ENCODE data around the gene SCAMP2. TPM values are rescaled to one million over a fixed set of nuclear protein-coding genes. Genes with fewer than 3 reads are reported as not detected.

SCAMP2 gene
- total RNA-seq, 1 donor from 2014 or later, result 21.6 TPM

DNA sequence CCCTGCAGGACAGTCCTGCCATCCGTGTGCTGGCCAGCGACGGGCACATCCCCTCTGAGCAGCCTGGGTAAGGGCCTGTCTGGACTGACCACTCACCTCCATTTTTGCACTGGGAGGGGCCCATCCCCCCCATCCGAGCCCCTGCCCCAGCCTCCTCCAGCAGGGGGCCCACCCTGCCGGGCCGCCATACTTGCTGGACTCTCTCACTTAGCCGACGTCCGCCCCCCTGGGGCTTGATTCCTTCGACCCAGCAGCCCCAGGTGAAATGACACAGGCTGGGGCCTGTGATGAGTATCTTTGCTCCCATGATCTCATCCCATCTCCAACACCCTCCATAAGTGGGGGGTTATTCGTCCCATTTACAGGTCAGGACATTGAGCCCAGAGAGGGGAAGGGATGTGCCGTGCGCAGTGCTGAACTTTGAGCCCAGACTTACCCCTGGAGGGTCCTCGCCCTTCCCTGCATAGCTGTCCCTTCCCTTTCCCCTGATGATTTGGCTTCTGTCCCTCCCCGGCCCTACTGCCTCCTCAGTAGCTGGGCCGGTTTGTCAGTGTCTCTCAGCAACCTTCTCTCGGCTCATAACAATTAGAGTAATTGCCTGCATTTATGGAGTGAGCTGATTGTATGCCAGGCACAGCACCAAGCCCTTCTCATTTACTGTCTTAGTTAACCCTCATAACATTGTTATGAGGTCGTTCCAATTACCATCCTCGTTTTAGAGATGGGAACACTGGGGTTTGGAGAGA lies 56.4 kb downstream of the SCAMP2 start:
- no peak for DNase-seq

DNA sequence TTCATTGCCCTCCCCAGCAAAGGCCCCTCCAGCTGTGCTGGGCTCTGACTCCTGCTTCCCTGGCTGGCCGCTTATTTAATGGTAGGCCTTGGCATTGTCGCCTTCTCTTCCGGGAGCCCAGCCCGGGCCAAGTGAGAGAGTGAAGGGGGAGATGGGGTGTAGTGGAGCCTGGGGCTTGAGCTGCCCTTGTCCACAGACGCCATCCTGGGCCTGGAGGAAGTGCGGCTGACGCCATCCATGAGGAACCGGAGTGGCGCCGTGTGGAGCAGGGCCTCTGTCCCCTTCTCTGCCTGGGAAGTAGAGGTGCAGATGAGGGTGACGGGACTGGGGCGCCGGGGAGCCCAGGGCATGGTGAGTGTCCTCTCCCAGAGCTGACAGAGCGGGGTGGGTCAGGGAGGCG lies 57.2 kb downstream of the SCAMP2 start:
- no peak for DNase-seq

DNA sequence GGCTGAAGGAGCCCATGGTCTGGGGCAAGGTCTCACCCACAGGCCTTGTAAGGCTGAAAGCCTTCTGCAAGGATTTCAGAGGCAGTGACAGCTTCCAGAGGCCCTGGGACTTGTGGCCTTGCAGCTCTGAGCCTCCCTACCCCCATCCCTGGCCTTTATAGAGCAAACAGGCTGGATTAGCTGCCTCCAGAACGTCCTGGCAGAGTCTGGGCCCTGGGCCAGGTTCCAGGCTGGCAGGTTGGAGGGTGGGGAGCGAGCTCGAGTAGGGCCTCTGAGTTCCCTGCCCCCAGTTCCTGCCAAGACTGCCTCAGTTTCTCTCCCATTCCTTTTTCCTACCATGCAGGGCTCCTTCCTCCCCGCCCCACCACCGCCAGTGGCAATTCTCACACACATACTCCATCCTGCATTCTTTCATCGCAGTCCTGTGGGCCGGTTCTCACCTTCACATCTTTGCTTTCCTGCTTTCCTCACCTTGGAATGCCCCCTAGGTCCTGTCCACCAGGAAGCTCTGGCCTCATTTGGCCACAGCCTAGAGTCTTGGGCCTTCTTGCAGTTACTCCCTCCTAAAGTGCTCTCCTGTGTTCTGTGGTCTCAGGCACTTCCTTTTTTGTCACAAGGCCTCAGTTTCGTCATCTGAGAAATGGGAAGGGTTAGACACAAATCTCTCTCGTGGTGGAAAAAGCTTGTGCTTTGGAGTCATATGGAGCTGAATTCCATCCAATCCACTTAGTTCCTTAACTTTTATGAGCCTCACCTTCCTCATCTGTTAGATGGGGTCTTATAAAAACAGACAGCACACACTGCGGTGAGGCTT lies 57.8 kb downstream of the SCAMP2 start:
- DNase-seq, result no peak

DNA sequence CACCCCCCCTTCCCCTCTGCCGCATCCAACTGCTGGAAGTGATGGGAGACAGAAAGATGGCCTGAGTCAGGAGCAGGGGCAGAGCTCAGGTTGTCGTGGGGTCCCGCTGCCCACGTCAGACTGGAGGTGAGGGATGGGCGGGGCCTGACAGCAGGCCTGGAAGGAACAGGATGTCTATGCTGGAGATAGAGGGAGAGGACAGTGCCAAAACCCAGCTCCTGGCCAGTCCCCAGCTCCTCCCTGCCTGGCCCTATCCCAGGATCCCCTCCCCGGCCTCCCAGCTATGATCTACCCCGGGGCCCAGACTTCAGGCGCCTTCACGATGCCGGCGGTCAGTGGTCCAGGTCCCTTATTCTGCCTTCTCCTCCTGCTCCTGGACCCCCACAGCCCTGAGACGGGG lies 60.6 kb downstream of the SCAMP2 start, which contains the start of gene LMAN1L:
Gene LMAN1L (plus strand): TSS at position 303 of the 400 bp plus-strand sequence. CDS start 20 bp downstream, at position 323.
- no peak for DNase-seq

DNA sequence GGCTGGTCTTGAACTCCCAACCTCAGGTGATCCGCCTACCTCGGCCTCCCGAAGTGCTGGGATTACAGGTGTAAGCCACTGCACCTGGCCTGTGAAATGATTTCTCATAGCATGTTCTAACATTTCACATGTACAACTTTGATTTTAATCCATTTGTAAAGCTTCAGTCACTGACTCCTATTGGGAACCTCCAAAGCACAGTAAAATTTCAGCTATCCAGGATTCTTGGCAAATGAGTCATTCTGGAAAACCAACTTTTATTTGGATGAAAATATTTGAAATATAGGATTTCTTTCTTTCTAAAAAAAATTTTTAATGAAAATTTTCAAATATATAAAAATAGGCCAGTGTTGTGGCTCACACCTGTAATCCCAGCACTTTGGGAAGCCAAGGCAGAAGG lies 63.2 kb downstream of the SCAMP2 start:
- no peak for DNase-seq

DNA sequence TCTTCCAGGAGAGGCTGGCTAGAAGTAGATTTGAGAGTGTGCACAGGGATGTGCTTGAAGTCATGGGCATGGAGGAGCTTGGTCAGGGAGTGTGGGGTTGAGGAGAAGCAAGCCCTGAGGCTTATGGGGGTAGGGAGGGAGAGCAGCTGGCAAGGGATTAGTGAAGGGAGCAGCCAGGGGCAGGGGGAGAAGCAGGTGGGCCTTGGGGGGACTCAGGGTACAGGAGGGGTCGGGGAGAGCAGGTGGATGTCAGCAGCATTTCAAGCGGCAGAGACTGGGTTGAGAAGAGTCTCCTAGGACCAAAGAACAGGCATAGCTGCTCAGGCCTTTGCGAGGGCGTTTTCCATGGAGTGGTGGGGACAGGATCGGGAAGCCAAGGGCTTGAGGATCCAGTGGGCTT lies 63.9 kb downstream of the SCAMP2 start:
- no peak for DNase-seq

DNA sequence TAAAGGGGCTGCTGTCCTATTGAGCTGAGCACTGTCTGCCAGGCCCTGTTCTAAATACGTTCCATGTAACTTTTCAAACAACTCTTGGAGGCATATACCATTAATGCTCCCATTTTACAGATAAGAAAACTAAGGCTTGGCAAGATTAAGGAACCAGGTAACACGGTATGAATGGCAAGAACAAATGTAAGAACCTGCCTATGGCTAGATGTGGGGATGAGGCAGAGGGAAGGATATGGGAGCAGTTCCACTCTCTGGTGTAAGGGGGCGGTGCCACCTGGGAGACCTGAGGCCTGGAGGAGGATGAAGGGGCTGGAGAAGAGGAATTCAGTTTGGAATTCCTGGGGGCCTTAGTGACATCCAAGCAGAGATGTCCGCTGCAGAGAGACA lies 64.3 kb downstream of the SCAMP2 start:
- DNase-seq, result no peak

DNA sequence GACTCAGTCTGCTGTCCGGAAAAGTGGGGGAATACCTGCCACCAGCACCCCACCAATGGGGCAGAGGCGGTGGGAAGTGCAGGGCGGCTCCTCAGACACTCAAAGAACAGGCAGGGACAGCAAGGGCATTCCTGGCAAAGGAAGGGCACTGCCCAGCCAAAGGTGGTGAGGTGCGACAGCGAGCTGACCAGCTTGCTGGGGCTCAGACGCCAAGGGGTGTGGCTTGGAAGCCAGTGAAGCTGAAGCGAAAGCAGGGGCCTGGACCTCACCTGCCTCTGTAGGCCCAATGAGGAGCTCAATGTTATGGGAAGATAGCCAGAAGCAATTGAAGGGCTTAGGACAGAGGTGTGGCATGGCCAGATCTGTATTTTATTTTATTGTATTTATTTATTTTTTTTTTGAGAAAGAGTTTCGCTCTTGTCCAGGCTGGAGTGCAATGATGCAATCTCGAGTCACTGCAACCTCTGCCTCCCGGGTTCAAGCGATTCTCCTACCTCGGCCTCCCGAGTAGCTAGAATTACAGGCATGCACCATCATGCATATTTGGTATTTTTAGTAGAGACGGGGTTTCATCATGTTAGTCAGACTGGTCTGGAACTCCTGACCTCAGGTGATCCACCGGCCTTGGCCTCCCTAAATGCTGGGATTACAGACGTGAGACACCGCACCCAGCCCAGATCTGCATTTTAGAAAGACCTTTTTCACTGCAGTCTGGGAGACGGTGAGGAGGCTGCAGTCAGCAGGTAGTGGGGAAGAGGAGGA lies 64.9 kb downstream of the SCAMP2 start:
- DNase-seq, result no peak

DNA sequence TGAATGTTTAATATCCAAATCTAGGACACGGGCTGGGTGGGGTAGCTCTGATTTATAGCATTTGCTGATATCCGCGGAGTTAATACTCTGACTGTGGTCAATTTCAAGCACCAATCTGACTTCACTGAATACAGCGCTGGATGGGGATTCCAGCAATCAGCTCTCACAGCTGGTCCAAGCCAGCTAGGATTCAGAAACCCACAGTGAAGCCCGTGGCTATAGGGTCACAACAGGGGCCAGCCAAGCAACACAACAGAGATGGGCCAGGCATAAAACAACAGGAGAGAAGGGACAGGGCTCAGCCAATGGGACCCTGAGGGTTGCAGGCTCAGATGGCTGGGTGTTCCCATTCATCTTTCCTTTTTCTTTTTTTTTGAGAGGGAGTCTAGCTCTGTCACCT lies 65.9 kb downstream of the SCAMP2 start:
- DNase-seq, result no peak

DNA sequence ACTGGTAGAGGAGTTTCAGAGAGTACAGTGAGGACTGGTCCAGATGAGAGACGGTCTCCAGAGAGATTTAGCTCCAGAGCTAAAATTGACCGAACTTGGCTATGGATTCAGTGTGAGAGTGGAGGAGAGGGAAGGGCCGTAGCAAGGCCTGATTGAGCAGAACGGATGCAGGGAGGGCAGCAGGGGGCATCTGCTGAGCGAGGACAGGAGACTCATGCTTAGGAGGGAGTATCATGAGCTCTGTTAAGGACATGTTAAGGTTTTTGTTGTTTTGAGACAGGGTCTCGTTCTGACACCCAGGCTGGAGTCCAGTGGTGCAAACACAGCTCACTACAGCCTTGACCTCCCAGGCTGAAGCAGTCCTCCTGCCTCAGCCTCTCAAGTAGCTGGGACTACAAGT lies 68.2 kb downstream of the SCAMP2 start:
- DNase-seq, result no peak

DNA sequence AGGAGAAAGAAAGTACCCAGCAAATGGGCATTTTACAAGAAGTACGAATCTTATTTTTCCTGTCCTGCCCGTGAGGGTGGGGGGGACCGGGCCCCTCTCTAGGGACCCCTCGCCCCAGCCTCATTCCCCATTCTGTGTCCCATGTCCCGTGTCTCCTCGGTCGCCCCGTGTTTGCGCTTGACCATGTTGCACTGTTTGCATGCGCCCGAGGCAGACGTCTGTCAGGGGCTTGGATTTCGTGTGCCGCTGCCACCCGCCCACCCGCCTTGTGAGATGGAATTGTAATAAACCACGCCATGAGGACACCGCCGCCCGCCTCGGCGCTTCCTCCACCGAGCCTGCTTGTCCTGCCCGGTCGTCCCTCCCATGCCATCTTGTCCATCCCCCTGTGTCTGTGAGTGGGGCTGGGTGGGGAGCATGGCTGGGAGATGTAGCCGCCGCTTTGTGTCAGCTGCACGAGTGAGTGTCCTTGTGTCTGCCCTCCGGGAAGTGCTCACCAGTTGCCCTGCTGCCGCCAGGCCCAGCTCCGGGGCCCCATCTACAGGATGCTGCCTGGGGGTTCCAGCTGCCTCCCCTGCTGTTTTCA lies 70.2 kb downstream of the SCAMP2 start:
- DNase-seq, result no peak

DNA sequence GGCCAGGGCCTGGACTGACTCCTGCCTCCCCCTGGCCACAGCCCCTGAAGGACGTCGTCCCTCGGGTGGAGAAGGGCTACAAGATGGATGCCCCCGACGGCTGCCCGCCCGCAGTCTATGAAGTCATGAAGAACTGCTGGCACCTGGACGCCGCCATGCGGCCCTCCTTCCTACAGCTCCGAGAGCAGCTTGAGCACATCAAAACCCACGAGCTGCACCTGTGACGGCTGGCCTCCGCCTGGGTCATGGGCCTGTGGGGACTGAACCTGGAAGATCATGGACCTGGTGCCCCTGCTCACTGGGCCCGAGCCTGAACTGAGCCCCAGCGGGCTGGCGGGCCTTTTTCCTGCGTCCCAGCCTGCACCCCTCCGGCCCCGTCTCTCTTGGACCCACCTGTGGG lies 70.9 kb downstream of the SCAMP2 start:
- no peak for DNase-seq

DNA sequence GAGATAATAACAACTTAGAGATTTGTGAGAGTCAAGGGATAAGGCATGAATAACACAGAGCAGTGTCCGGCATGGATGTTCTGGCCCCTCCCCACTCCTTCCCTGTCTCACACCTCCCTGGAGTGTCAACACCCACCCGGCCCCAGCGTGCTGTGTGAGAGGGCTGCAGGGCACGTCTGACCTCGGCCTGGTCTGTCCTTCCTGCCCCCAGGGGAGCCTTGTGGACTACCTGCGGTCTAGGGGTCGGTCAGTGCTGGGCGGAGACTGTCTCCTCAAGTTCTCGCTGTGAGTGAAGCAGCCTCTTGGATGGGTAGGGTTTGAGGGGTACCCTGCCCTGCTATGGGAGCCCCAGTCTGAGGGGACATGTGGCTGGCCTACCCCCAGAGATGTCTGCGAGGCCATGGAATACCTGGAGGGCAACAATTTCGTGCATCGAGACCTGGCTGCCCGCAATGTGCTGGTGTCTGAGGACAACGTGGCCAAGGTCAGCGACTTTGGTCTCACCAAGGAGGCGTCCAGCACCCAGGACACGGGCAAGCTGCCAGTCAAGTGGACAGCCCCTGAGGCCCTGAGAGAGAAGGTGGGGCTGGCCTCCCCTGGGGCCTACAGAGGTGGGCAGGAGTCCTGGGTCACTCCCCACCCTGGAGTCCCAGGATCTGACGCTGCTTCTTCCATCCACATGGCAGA lies 71.7 kb downstream of the SCAMP2 start:
- no peak for DNase-seq

DNA sequence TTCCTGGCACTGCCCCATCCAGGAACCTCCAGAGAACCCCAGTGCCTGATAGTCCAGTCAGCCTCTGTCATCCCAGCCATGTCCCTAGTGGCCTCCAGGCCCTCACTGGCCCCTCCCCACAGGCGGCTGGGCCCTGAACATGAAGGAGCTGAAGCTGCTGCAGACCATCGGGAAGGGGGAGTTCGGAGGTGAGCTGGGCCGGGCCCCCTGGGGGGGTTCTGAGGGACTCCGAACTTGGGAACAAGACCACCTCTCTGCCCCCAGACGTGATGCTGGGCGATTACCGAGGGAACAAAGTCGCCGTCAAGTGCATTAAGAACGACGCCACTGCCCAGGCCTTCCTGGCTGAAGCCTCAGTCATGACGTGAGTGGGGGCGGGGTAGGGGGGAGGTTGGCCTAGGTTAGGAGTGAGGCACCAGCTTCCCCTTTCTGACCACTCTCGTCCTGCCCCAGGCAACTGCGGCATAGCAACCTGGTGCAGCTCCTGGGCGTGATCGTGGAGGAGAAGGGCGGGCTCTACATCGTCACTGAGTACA lies 72.5 kb downstream of the SCAMP2 start:
- no peak for DNase-seq

DNA sequence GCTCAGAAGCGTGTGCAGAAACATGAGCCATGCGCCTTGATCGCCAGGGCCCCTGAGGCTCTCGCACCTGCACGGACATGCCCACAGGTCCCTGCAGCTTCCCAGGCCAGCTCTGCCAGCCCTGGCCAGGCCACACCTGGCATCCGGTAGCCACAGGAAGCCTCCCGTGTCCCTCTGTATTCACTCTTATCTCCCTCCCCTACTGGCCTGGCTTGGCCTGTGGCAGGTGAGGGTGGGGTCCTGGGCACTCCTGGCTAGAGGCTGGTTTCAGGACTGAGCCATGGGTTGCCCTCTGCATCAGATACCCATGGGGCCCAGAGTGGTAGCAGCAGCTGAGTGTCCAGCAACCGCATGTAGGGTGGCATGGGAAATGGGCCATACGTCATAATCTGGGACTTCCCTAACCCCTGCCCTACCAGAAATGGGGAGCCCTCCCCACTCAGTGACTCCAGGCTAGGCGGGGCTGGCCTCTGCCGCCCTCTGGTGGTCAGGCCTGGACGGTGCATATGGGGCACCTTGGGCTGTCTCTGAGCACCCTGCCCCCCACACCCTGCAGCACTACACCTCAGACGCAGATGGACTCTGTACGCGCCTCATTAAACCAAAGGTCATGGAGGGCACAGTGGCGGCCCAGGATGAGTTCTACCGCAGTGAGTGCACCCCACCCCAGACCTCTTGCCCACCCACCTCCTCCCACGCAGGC lies 73.2 kb downstream of the SCAMP2 start:
- peak; percentile 23 for DNase-seq

DNA sequence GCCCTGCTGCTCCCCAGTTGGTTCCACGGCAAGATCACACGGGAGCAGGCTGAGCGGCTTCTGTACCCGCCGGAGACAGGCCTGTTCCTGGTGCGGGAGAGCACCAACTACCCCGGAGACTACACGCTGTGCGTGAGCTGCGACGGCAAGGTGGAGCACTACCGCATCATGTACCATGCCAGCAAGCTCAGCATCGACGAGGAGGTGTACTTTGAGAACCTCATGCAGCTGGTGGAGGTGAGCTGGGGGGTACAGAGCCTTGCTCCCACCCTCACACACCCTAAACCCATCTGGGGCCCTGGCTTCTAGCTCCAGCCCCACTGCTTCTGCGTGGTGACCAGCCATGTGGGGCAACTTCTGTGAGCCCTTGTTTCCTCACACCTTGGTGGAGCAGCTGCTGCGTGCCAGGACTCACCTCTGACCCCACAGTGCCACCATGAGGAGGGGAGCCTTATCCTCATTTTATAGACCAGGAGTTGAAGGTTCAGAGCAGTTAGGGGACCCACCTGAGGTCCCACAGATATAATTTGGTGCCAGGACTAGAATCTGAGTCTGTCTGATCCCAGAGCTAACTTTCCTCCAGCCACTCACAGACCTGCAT lies 73.8 kb downstream of the SCAMP2 start:
- no peak for DNase-seq

DNA sequence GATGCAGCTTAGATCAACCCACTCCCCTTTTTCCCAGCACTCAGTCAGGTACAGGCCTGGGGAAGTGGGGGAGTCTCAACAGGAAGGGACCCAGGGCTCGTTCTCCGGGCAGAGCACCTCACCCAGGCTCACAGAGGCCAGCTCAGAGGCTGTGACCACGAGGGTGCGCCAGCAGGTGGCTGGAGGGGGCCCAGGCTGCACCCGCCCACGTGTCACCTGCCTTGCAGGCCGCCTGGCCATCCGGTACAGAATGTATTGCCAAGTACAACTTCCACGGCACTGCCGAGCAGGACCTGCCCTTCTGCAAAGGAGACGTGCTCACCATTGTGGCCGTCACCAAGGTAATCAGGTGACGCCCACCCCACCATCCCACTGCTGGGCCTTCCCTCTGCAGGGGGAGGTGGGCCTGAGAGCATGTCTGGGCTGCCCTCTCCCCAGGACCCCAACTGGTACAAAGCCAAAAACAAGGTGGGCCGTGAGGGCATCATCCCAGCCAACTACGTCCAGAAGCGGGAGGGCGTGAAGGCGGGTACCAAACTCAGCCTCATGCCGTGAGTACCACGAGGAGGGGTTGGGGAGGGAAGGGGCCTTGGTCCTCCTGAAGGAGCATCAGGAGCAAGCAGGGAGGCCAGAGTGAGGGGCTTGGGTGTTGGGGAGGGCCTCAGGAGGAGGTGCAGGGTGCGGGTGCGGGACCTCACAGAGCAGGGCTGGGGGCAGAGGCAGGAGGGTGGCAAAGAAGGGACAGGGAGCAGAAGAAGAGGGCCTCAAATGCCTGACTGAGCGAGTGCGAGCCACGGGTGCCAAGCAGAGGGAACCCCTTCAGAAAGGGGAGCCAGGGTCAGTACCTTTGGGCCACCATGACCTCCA lies 74.5 kb downstream of the SCAMP2 start:
- DNase-seq, result no peak

DNA sequence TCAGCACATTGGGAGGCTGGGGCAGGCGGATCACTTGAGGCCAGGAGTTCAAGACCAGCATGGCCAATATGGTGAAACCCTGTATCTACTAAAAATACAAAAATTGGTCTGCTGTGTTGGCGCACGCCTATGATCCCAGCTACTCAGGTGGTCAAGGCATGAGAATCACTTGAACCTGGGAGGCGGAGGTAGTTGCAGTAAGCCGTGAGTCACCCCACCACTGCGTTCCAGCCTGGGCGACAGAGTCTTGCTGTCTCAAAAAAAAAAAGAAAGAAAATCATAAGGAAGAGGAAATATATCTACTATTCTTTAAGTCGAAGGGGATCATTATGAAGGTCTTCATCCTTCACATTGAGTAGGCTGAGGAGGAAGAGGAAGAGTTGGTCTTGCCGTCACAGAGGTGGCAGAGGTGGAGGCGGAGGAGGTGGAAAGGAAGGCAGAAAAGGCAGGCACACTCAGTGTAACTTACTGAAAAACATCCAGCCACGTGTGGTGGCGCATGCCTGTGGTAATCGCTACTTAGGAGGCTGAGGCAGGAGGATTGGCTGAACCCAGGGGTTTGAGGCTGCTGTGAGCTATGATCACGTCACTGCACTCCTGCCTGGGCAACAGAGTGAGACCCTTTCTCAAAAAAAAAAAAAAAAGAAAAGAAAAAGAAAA lies 77.1 kb downstream of the SCAMP2 start:
- DNase-seq, result no peak

DNA sequence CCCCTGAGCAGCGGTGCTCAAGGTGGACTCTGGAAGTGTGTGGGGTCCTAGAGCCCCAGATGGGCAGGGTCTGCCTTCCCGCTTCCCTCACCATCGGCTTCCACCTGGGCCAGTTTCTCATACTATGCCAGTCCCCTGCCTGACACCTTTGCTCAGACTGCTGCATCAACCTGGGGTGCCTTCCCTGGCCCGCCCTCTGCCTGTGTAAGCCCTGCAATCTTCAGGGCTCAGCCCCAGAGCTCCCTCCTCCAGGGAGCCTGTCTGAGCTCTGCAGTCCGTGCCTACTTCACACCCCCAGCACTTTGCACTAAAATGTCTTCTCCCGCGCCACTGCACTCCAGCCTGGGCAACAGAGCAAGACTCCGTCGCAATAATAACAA lies 78.2 kb downstream of the SCAMP2 start:
- no peak for DNase-seq
